Ishikawa (cell line): ENCODE data around the gene KIRREL3.

Experiments
- CEBPB ChIP-seq: IDR thresholded peaks from 2 replicates; pipeline ENCODE4 v1.6.1; 2012
- CREB1 ChIP-seq: IDR thresholded peaks from 2 replicates; pipeline ENCODE4 v1.6.1; 2012; ENCODE audit warnings: low read depth
- EGR1 ChIP-seq: IDR thresholded peaks from 2 replicates; pipeline ENCODE4 v1.6.1; 2012
- EP300 ChIP-seq: IDR thresholded peaks from 2 replicates; pipeline ENCODE4 v1.6.1; 2012; ENCODE audit warnings: borderline replicate concordance
- FOXM1 ChIP-seq: IDR thresholded peaks from 2 replicates; pipeline ENCODE4 v1.6.1; 2012; ENCODE audit warnings: low read depth, borderline replicate concordance
- NFIC ChIP-seq: IDR thresholded peaks from 2 replicates; pipeline ENCODE4 v1.6.1; 2012
- RAD21 ChIP-seq: IDR thresholded peaks from 2 replicates; pipeline ENCODE4 v1.6.1; 2012; ENCODE audit warnings: low read depth
- TAF1 ChIP-seq: IDR thresholded peaks from 2 replicates; pipeline ENCODE4 v1.6.1; 2012; ENCODE audit warnings: low read depth, mild to moderate bottlenecking
- TCF12 ChIP-seq: IDR thresholded peaks from 2 replicates; pipeline ENCODE4 v1.6.1; 2012; ENCODE audit warnings: low read depth
- TEAD4 ChIP-seq: IDR thresholded peaks from 2 replicates; pipeline ENCODE4 v1.6.1; 2012
- USF1 ChIP-seq: IDR thresholded peaks from 2 replicates; pipeline ENCODE4 v1.6.1; 2012
- YY1 ChIP-seq: IDR thresholded peaks from 2 replicates; pipeline ENCODE4 v1.6.1; 2012; ENCODE audit warnings: low read depth
- ZBTB7A ChIP-seq: IDR thresholded peaks from 2 replicates; pipeline ENCODE4 v1.6.1; 2012; ENCODE audit warnings: low read depth
- TF ChIP-seq, protein P1 (sequence below): IDR thresholded peaks from 2 replicates; pipeline ENCODE4 v1.6.1; 2012
- TF ChIP-seq, protein P2 (sequence below): IDR thresholded peaks from 2 replicates; pipeline ENCODE4 v1.6.1; 2012; ENCODE audit warnings: low read depth, mild to moderate bottlenecking

The KIRREL3 gene

GRCh38 chr11:126844789-126845188 lies 155.8 kb downstream of the KIRREL3 start:
- TF ChIP-seq CEBPB, result no peak
- TF ChIP-seq NFIC, result no peak
- TF ChIP-seq, protein P1, sequence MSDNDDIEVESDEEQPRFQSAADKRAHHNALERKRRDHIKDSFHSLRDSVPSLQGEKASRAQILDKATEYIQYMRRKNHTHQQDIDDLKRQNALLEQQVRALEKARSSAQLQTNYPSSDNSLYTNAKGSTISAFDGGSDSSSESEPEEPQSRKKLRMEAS, result no peak
- TF ChIP-seq TAF1, result no peak
- TF ChIP-seq CREB1, result no peak
- TF ChIP-seq RAD21, result no peak
- TF ChIP-seq FOXM1, result no peak
- TF ChIP-seq TCF12, result no peak

GRCh38 chr11:126843096-126843495 lies 157.5 kb downstream of the KIRREL3 start:
- TF ChIP-seq, protein P2, sequence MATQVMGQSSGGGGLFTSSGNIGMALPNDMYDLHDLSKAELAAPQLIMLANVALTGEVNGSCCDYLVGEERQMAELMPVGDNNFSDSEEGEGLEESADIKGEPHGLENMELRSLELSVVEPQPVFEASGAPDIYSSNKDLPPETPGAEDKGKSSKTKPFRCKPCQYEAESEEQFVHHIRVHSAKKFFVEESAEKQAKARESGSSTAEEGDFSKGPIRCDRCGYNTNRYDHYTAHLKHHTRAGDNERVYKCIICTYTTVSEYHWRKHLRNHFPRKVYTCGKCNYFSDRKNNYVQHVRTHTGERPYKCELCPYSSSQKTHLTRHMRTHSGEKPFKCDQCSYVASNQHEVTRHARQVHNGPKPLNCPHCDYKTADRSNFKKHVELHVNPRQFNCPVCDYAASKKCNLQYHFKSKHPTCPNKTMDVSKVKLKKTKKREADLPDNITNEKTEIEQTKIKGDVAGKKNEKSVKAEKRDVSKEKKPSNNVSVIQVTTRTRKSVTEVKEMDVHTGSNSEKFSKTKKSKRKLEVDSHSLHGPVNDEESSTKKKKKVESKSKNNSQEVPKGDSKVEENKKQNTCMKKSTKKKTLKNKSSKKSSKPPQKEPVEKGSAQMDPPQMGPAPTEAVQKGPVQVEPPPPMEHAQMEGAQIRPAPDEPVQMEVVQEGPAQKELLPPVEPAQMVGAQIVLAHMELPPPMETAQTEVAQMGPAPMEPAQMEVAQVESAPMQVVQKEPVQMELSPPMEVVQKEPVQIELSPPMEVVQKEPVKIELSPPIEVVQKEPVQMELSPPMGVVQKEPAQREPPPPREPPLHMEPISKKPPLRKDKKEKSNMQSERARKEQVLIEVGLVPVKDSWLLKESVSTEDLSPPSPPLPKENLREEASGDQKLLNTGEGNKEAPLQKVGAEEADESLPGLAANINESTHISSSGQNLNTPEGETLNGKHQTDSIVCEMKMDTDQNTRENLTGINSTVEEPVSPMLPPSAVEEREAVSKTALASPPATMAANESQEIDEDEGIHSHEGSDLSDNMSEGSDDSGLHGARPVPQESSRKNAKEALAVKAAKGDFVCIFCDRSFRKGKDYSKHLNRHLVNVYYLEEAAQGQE, result no peak
- TF ChIP-seq CREB1, result no peak
- TF ChIP-seq TCF12, result no peak
- TF ChIP-seq EGR1, result no peak
- no peak for TF ChIP-seq FOXM1

DNA sequence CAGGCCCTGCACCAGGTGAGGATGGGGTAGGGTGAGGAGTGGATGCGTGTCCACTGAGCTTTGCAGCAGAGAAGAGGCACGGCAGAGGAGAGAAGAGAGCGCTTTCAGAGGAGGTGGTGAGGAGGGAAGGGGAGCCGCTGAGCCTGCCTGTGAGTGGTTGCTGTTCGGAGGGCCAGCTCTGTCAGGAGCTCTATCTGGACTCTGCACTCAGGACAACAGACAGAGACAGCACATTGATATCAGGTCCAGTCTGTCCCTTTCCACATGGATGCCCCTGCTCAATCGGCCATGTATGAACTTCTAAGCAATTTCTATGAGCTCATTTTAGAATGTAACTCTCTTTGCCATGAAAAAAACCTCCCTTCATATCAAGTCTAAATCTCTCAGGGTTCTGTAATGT lies 158.6 kb downstream of the KIRREL3 start:
- no peak for TF ChIP-seq TAF1
- no peak for TF ChIP-seq RAD21
- no peak for TF ChIP-seq CEBPB
- TF ChIP-seq CREB1, result no peak
- TF ChIP-seq, protein P1, result no peak
- no peak for TF ChIP-seq USF1
- no peak for TF ChIP-seq TEAD4

GRCh38 chr11:126840975-126841374 lies 159.6 kb downstream of the KIRREL3 start:
- no peak for TF ChIP-seq EGR1
- TF ChIP-seq TEAD4, result no peak
- no peak for TF ChIP-seq ZBTB7A
- TF ChIP-seq, protein P2, result no peak

- TF ChIP-seq, protein P2, result no peak
- TF ChIP-seq CEBPB (no peak), EGR1 (no peak), EP300 (no peak), RAD21 (no peak), TCF12 (no peak), USF1 (no peak), ZBTB7A (no peak), TAF1 (no peak), TEAD4 (no peak), YY1 (no peak), NFIC (no peak), CREB1 (no peak), FOXM1 (no peak)
- TF ChIP-seq, protein P1, result no peak
Observed at GRCh38 chr11:126840201-126840886, 160.2 kb downstream of the KIRREL3 start.
